Left lung (tissue), 10 donors: ENCODE results near the gene SUN3. TPM values are rescaled to one million over a fixed set of nuclear protein-coding genes. Genes with fewer than 3 reads are reported as not detected.

Source experiments
- ATAC-seq: fragments of 200-7000 bp; cut with Tn5 transposase; one replicate; pipeline ENCODE4 v1.9.1; 2020; ENCODE audit warnings: moderate library complexity
- DNase-seq, 4 donors: peaks; one replicate each; pipeline ENCODE4 v3.0.0-alpha.2; 2013 to 2020
- H3K27ac ChIP-seq, 2 donors: fragments of 200-600 bp; sonication (generic) in 1 of 2; one replicate each; pipeline versions ENCODE4 v1.5.0 to v1.8.0; 2020 to 2021
- H3K27me3 ChIP-seq, 2 donors: fragments of 200-600 bp; sonication (generic) in 1 of 2; one replicate each; pipeline versions ENCODE4 v1.5.0 to v1.8.0; 2020 to 2021
- H3K36me3 ChIP-seq, 2 donors: fragments of 200-600 bp; sonication (generic) in 1 of 2; one replicate each; pipeline versions ENCODE4 v1.5.0 to v1.8.0; 2020 to 2021
- H3K4me1 ChIP-seq, 2 donors: fragments of 200-600 bp; one replicate each; pipeline ENCODE4 v1.8.0; 2021
- H3K4me3 ChIP-seq, 2 donors: fragments of 200-600 bp; sonication (generic) in 1 of 2; one replicate each; pipeline versions ENCODE4 v1.5.0 to v1.8.0; 2020 to 2021; ENCODE audit warnings: mild to moderate bottlenecking in 1 of 2
- H3K9me3 ChIP-seq, 2 donors: fragments of 200-600 bp; sonication (generic) in 1 of 2; one replicate each; pipeline versions ENCODE4 v1.5.0 to v1.8.0; 2020 to 2021
- intact Hi-C, 2 donors: fragments of 100-400 bp; cut with DNase I; formaldehyde crosslinking; loops; one replicate each; pipeline versions ENCODE4 v1.11.2 to v1.14.2; 2022
- polyA plus RNA-seq, 6 donors: library from polyadenylated mRNA; unstranded; fragments of 120-200 nt; gene quantifications; one replicate each; pipeline ENCODE4 v1.2.1, GENCODE V29; 2013; ENCODE audit not compliant: insufficient read length in 6 of 6
- total RNA-seq, 2 donors: library from RNA; stranded (reverse); fragmentation: NEBNext Ultra II Directional; extraction: Animal tissue kit (Norgen Biotek cat#: 25700); gene quantifications; one replicate each; pipeline ENCODE4 v1.2.1, GENCODE V29; 2021
- TF ChIP-seq, protein P1 (sequence below), 2 donors: fragments of 200-600 bp; sonication (generic) in 1 of 2; IDR thresholded peaks; one replicate each; pipeline versions ENCODE4 v1.5.0 to v1.8.0; 2021; ENCODE audit warnings: antibody characterized with exemption in 2 of 2
- donor health status: DM: no; HTN: yes; CAD: no.
- donor health status: DM: no; HTN: no; CAD: no.

The SUN3 gene
- total and polyA plus RNA-seq, 8 donors = 0.11 to 0.39 (median 0.29) TPM; not detected in 3

DNA sequence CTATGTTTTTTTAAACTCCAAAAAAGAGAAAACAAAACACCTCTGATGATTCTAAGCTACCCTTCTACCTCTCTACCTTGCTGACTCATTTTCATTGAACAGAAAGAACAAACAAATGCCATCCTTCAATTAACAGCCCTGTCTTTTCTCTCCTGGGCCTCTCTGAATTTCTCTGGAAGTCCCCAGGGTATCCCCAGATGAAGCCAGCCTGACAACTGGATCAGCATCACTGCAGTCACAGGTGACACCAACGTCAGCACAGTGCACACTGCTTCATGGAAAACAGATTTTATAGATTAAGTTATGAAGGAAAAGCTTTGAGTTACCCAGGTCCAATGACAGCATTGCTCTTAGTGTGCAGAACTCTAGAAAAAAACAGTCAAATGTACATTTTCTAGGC lies 55.2 kb downstream of the SUN3 start:
- H3K9me3 ChIP-seq = no peaks in the 10 kb centered on the region
- H3K27ac ChIP-seq = no peak overlapping the region
- H3K4me1 ChIP-seq = peaks cover 0 to 46% of the 10 kb centered on the region in 2 donors
- TF ChIP-seq, protein P1, sequence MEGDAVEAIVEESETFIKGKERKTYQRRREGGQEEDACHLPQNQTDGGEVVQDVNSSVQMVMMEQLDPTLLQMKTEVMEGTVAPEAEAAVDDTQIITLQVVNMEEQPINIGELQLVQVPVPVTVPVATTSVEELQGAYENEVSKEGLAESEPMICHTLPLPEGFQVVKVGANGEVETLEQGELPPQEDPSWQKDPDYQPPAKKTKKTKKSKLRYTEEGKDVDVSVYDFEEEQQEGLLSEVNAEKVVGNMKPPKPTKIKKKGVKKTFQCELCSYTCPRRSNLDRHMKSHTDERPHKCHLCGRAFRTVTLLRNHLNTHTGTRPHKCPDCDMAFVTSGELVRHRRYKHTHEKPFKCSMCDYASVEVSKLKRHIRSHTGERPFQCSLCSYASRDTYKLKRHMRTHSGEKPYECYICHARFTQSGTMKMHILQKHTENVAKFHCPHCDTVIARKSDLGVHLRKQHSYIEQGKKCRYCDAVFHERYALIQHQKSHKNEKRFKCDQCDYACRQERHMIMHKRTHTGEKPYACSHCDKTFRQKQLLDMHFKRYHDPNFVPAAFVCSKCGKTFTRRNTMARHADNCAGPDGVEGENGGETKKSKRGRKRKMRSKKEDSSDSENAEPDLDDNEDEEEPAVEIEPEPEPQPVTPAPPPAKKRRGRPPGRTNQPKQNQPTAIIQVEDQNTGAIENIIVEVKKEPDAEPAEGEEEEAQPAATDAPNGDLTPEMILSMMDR (IDR thresholded peaks at IDR 0.05) = no peak
- DNase-seq (no peak), ATAC-seq (no peak)
- no peaks in the 10 kb centered on the region for H3K27me3 ChIP-seq
- no peak overlapping the region for H3K4me3 ChIP-seq
- intact Hi-C loops = no loop called here
- peaks cover 4 to 66% of the 10 kb centered on the region in 2 donors for H3K36me3 ChIP-seq

DNA sequence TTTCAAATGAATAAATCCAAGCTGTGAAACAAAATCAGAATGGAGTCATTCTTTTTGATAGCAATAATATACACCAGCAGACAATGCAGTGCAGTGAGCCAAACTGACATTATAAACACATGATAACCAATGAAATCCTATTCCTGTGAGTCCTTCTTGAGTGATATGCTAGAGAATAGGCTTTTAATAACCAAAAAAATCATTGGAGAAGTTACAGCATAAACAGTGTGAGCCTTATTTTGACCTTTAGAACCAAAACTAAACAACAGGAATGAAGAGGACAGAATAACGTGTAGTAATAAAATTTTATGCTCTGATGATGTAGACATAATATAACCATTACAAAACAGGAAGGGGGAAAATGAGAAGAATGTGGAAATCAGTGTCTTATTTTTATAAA lies 58.1 kb downstream of the SUN3 start:
- TF ChIP-seq, protein P1 (IDR thresholded peaks at IDR 0.05) = no peak
- intact Hi-C loops = no loop called here
- DNase-seq = no peak
- Histone ChIP-seq H3K4me1 (peaks cover 0 to 26% of the 10 kb centered on the region in 2 donors), H3K4me3 (no peak overlapping the region), H3K9me3 (no peaks in the 10 kb centered on the region), H3K27me3 (no peaks in the 10 kb centered on the region), H3K27ac (peak overlapping the region; percentile 51 to 86), H3K36me3 (peaks cover 4 to 69% of the 10 kb centered on the region in 2 donors)
- peak; percentile 17 for ATAC-seq

DNA sequence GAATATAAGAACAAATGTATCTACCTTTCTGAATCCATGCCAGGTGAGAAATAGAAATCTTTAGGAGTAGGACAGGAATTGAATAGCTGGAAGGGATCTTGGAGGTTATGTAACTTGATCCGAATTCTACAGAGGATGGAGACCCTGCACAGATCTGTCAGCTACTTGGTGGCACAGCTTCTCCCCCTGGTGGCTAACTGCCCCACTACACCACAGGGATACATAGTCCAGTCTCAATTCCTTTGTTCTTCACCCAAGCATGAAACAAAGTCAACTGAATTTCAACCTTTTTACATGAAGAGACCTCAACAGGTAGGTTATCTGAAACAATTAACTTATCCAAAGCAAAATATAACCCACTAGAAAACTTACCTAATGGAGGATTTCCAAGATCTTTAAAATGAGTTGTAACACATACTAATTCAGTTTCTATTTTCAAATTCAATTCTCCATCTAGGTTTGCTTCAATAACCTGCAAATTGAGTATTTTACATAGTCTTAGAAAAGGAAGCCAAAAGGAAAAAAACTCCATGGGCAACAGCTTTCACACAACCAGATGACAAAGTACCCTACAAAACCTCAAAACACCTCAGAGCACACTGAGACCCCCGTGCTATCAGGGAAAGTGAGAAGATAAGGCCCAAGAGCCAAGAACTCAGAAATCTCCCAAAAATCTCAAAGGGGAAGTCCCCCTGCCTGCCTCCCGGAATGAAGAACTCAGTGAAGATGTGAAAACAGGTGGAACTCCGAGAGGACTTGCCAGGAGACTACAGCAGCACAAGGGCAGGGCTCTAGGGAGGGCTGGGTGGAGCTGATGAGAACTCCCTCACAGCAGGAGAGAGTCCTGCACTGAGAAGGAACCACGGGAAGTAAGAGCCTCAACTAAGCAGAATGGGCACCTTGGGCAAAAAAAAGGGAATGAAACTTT lies 59.8 kb downstream of the SUN3 start:
- intact Hi-C loops = no loop called here
- peaks cover 3 to 69% of the 10 kb centered on the region in 2 donors for H3K36me3 ChIP-seq
- no peaks in the 10 kb centered on the region for H3K27me3 ChIP-seq
- TF ChIP-seq, protein P1 (IDR thresholded peaks at IDR 0.05) = peak; percentile 80 to 83
- peak in 3 of 4 donors; percentile 43 to 76 (median 46) for DNase-seq
- no peaks in the 10 kb centered on the region for H3K9me3 ChIP-seq
- peaks cover 0 to 26% of the 10 kb centered on the region in 2 donors for H3K4me1 ChIP-seq
- H3K4me3 ChIP-seq = no peak overlapping the region
- H3K27ac ChIP-seq = peak overlapping the region in 1 of 2 donors; percentile 86
- peak; percentile 80 for ATAC-seq

DNA sequence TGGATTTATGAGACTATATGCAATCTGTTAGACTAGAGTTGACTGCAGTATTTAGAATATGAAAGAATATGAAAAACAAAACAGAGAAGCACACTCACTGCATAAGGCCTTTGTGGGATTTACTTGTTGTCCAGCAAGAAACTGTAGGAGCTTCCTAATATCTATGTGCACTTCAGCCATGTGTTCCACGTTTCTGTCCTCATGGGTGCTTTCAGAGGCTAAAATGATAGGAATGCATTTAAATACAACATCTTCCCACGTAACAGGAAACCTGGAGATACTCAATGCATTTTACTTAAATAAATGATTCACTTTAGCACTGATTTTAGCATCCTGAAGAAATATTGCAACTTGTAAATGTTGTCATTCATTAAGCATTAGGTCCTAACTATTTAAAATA lies 61.2 kb downstream of the SUN3 start:
- H3K27ac ChIP-seq = no peak overlapping the region
- intact Hi-C loops = no loop called here
- DNase-seq = no peak
- peaks cover 3 to 69% of the 10 kb centered on the region in 2 donors for H3K36me3 ChIP-seq
- TF ChIP-seq, protein P1 (IDR thresholded peaks at IDR 0.05) = no peak
- H3K9me3 ChIP-seq = no peaks in the 10 kb centered on the region
- ATAC-seq = no peak
- H3K27me3 ChIP-seq = no peaks in the 10 kb centered on the region
- H3K4me1 ChIP-seq = peaks cover 0 to 26% of the 10 kb centered on the region in 2 donors
- no peak overlapping the region for H3K4me3 ChIP-seq

DNA sequence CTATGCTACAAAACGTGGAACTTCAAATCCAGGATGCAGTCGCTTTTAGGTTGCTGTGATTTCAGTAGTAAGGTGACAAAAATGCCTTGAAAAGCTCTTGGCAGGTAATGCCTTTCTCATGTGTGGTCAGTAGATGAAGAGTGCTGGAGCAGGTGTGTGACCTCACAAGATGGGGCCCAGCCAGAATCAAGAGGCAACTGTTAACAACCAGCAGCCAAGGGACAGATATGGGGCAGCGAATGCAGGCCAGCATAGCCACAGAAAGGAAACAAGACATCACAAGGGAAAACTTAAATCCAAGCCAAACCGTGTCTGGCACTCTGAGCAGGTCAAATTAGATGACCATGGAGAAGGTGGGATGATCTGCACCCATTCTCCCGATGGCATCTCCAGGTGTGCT lies 61.8 kb downstream of the SUN3 start:
- intact Hi-C loops = no loop called here
- H3K9me3 ChIP-seq = no peaks in the 10 kb centered on the region
- DNase-seq (no peak), ATAC-seq (no peak)
- no peak overlapping the region for H3K27ac ChIP-seq
- peaks cover 3 to 72% of the 10 kb centered on the region in 2 donors for H3K36me3 ChIP-seq
- H3K4me1 ChIP-seq = peaks cover 0 to 26% of the 10 kb centered on the region in 2 donors
- TF ChIP-seq, protein P1 (IDR thresholded peaks at IDR 0.05) = no peak
- no peak overlapping the region for H3K4me3 ChIP-seq
- H3K27me3 ChIP-seq = no peaks in the 10 kb centered on the region
